Measurements from ENCODE around the gene KIAA0586.
"Not testable (repeated sequence)": the region's sequence is repeated elsewhere in the genome, so short reads cannot be mapped to it uniquely, and the experiment has no call there.

The KIAA0586 gene

DNA sequence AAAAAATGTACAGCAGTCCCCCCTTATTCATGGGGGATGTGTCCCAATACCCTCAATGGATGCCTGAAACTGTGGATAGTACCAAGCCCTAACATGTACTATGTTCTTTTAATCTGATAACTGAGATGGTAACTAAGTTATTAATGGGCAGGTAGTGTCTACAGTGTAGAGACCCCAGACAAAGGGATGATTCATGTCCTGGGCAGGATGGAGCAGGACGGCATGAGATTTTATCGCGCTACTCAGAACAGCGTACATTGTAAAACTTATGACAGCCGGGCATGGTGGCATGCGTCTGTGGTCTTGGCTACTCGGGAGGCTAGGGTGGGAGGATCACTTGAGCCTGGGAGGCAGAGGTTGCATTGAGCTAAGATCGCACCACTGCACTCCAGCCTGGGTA lies 37.1 kb downstream of the KIAA0586 start:
- no peak for DNase-seq (ENCODE audit: low read depth)

GRCh38 chr14:58465421-58465820 lies 37.9 kb downstream of the KIAA0586 start:
- DNase-seq (ENCODE audit: low read depth): no peak

GRCh38 chr14:58466459-58466858 lies 38.9 kb downstream of the KIAA0586 start:
- no peak for DNase-seq (ENCODE audit: low read depth)

DNA sequence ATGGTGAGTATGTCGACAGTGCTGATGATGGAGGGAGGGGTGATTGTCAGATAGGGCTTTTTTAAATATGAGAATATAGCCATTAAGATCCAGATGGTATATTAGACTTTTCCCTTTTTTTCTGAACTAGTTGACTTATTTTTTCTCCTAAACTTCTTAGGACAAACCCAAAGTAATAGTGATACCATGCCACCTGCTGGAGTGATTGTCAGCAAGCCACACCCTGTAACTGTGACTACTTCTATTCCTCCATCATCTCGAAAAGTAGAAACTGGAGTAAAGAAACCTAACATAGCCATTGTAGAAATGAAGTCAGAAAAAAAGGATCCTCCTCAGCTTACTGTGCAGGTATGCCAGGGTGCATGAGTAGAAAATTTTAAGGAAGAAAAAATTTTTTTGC lies 40.1 kb downstream of the KIAA0586 start:
- DNase-seq (ENCODE audit: low read depth): no peak

GRCh38 chr14:58469309-58469708 lies 41.8 kb downstream of the KIAA0586 start:
- no peak for DNase-seq (ENCODE audit: low read depth)

DNA sequence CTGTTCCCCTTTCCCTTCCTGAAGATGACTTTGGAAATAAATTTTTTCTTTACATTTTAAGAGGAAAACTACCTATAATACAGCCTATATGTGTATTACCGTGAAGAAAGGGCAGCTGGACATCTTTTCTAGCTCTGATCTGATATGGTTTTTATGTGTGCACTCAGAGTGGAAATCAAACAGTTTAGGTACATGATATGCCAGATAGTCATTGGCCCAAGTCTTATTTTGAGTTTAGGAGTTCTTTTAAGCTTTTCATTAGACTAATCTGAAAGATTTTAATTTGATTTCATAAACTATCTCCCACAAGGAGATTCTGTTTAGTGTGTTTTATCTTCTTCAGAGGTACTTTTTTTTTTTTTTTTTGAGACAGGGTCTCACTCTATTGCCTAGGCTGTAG lies 48.8 kb downstream of the KIAA0586 start:
- DNase-seq (ENCODE audit: low read depth): no peak

- no peak for DNase-seq (ENCODE audit: low read depth)
These were observed 50.1 kb downstream of the KIAA0586 start for GRCh38 chr14:58477653-58478052.

GRCh38 chr14:58478329-58478728 lies 50.8 kb downstream of the KIAA0586 start:
- DNase-seq (ENCODE audit: low read depth): not testable (repeated sequence)

GRCh38 chr14:58479975-58480374 lies 52.5 kb downstream of the KIAA0586 start:
- DNase-seq (ENCODE audit: low read depth): no peak

GRCh38 chr14:58484176-58484575 lies 56.7 kb downstream of the KIAA0586 start:
- no peak for DNase-seq (ENCODE audit: low read depth)

GRCh38 chr14:58488550-58488949 lies 61.0 kb downstream of the KIAA0586 start:
- no peak for DNase-seq (ENCODE audit: low read depth)

DNA sequence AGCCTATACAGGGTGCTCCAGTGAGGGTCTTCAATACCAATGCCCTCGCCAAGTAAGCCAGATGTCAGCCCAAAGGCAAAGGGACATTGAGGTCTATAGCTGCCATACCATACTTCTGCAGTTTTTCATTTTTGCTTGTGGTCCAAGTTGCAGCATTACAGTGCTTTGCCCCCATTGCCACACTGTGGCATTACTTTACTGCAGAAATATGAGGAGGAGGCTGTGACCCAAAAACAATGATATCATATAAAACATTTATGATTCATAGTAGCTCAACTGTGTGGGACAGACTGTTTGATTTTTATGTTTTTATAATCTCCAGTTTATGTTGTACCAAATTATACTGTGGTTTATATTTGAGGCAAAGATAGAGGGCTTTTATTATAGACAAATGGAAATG lies 64.1 kb downstream of the KIAA0586 start:
- no peak for DNase-seq (ENCODE audit: low read depth)

- no peak for DNase-seq (ENCODE audit: low read depth)
These were observed 64.5 kb downstream of the KIAA0586 start for GRCh38 chr14:58492044-58492443.

GRCh38 chr14:58501214-58501816 lies 73.8 kb downstream of the KIAA0586 start:
- DNase-seq (ENCODE audit: low read depth): no peak

- no peak for DNase-seq (ENCODE audit: low read depth)
These were observed 85.8 kb downstream of the KIAA0586 start for GRCh38 chr14:58513272-58513671.

DNA sequence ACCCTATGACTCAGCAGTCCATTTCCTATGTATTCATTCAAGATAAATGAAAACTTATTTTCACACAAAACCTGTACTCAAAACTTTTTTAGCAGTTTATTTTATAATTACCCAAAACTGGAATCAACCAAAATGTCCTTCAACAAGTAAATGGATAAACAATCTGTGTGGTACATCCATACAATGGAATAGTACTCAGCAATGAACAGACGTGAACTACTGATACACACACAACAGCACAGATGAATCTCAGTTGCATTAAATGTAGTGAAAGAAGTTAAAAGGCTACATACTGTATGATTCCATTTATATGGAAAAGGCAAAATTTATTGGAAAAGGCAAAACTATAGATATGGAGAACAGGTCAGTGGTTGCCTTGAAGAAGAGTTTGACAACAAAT lies 90.1 kb downstream of the KIAA0586 start:
- DNase-seq (ENCODE audit: low read depth): no peak

DNA sequence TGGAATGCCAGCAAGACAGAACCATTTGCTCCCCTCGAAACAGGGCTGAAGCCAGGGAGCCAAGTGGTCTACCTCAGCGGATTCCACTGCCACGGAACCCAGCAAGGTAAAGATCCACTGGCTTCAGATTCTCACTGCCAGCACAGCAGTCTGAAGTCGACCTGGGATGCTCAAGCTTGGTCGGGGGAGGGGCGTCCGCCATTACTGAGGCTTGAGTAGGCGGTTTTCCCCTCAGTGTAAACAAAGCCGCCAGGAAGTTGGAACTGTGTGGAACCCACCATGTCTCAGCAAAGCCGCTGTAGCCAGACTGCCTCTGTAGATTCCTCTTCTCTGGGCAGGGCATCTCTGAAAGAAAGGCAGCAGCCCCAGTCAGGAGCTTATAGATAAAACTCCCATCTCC lies 98.2 kb downstream of the KIAA0586 start:
- not testable (repeated sequence) for DNase-seq (ENCODE audit: low read depth)

DNA sequence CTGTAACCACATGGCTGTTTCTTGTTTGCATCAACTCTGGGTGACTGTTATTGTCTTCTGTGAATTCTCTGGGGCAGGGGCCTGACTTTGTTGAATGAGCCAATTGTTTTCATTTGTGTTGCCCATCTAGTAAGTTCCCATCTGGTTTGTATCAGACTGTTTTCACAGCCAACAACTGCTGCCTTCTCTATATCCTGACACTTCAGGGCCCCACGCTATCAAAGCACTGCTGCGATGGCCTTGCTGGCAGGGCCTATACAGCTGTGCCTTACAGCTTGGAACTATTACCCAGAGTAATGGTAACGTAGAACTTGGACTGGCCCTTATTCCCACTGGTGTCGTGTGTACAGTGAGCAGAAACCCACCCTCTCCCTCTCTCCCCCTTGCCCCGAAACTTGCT lies 105.9 kb downstream of the KIAA0586 start:
- no peak for DNase-seq (ENCODE audit: low read depth)

- no peak for DNase-seq (ENCODE audit: low read depth)
These were observed 107.5 kb downstream of the KIAA0586 start for GRCh38 chr14:58535044-58535443.

- DNase-seq (ENCODE audit: low read depth): no peak
These were observed 109.5 kb downstream of the KIAA0586 start for GRCh38 chr14:58537004-58537403.

DNA sequence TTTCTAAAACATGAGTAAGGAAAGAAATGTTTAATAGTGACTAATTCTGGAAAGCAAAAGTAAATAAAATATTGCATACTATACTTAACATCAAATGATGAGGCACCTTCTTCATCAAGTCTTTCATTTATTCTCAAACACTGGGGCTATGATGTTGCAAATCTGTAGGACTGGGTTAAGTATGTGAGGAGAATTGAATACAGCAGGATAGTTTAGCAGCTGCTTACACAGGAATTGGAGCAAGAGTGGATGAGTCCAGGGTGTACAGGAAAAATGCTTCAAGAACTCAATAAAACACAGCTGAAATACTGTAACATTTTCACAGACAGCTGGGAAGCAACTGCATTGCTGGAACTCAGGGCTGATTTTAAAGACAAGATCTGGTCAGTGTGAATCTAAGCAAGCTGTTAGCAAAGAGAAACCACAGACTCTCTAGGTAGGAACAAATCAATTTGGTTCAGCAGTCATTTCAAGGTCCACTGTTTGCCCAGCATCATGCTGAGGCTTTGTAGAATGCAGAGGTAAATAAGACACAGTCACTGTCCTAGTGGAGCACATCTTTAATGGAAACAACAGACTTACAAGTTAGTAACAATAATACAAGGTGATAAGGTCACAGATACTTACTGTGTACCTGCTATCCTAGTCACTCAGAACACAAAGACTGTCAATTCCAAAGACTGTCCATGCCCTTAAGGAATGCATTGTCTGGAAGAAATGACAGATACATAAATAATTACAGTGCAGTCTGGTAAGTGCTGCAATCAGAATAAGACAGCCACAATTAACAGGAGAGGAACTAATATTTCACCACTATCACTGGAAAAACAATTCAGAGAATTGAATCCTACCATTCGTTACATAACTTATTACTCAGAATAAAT lies 113.5 kb downstream of the KIAA0586 start:
- DNase-seq (ENCODE audit: low read depth): no peak

GRCh38 chr14:58541633-58542022 lies 114.1 kb downstream of the KIAA0586 start:
- no peak for DNase-seq (ENCODE audit: low read depth)

GRCh38 chr14:58543253-58543652 lies 115.7 kb downstream of the KIAA0586 start:
- DNase-seq (ENCODE audit: low read depth): no peak

DNA sequence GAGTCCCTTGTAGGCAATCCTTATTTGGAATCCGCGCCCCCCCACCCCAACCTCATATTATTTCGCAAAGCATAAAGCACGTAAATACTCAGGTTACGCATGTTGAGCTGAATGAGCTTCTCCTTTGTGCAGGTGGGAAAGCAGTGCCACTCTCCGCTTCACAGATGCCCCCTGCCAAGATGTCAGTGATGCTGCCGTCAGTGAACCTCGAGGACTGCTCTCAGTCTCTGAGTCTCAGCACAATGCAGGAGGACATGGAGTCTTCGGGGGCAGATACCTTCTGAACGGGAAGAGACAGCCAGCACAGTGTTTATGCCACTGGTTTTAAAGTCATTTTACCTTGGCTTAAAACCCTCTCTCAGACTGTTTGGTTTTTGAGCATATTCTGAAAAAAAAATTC lies 120.1 kb downstream of the KIAA0586 start:
- no peak for DNase-seq (ENCODE audit: low read depth)

Measured in stimulated activated CD8-positive, alpha-beta memory T cell treated with anti-CD3 and anti-CD28 coated beads, Interleukin-15, amount 100 ng/mL, for 24 hours (primary cell).